HG02678 (cell line): ENCODE results near the gene MEA1.

ENCODE experiments used
- ATAC-seq: cut with Tn5 transposase; IDR thresholded peaks from one replicate; pipeline ENCODE4 v1.9.1; 2021; ENCODE audit warnings: mild to moderate bottlenecking, moderate library complexity; ENCODE audit not compliant: unreplicated experiment

MEA1 gene

GRCh38 chr6:42978487-42978838 lies 35.3 kb downstream of the MEA1 start:
- ATAC-seq = no peak

- no peak for ATAC-seq
These were observed 38.7 kb downstream of the MEA1 start for GRCh38 chr6:42974919-42975505.

- ATAC-seq = no peak
These were observed 39.8 kb downstream of the MEA1 start for GRCh38 chr6:42973926-42974325.

DNA sequence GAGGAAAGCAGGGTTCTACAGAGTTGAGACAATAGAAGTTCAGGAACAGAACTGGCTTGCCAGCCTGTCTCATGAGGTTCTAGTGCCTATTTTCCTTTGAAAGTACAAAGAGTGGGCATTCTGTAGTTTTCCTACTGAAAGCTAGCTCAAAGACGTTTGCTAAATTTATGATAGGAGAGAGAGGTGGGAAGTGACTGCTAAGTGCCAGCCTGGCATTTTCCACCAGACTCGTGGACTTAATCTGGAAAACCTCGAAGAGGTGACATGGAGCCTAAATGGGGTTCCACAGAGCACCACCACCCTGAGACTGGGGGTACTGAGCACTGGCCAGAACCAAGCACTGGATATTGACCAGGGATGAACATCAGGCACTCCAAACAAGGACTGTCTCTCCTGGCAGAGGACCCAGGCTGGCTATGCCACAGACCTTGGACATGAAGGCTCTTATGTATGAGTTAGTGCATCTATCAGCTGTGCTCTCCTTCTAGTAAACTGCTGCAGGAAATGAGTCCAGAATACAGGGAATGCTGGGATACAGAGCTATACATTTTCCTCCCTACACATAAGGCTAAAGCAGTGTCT lies 41.9 kb downstream of the MEA1 start:
- no peak for ATAC-seq

DNA sequence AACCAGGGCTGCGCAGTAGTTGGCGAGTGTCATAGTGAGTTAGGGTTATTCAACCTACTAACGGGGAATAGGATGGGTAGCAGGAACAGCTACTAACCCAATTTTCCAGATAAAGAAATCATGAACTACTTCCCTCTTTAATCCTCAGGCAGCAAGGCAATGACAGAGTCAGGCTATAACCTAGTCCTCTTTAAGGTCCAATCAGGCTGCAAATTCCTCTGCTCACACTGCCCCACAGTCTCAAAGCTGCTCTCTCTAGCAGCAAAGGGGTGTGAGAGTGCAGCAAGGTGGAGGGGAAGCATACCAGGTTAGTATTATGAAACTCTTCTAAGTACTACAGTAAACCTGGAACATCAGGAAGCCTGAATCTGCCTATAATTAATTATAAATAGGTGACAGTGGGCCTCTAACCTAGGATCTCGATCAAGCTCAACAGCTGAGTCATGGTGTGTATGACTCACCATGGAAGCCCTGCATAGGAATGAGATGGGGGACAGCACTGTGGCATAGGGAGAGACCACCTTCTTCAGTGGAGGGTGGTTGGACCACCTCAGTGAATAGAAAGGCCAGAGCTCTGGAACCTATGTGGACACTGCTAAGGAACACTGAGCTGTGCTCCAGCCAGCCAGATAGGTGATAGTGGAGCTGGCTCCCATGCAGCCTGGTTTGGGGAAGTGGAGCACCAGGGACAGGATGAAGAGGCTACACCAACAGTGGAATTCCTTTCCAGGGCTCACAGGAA lies 42.7 kb downstream of the MEA1 start:
- no peak for ATAC-seq

GRCh38 chr6:42969934-42970333 lies 43.8 kb downstream of the MEA1 start:
- ATAC-seq = no peak

GRCh38 chr6:42969431-42969830 lies 44.3 kb downstream of the MEA1 start:
- no peak for ATAC-seq

- no peak for ATAC-seq
These were observed 45.0 kb downstream of the MEA1 start for GRCh38 chr6:42968783-42969182.

DNA sequence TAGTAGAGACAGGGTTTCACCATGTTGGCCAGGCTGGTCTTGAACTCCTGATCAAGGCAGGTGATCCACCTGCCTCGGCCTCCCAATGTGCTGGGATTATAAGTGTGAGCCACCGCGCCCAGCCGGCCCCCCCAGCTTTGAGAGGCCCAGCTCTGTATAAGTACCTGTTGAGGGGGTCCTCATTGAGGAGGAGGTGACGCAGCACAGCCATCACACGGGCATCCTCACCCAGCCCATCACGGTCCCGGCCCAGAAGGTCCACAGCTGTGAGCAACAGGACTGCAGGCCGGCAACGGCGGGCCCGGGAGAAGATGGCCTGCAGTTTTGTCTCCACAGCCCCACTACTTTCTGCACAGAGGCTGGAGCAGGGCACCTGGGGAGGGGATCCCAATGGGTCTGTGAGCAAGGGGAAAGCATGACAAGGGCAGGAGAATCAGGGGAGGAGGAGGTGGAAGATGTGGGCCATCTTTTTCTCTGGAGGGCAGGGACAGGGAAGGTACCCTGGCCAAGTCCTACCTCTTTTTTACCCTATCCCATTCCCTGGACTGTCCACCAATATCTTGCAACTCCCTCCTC lies 45.5 kb downstream of the MEA1 start:
- no peak for ATAC-seq

DNA sequence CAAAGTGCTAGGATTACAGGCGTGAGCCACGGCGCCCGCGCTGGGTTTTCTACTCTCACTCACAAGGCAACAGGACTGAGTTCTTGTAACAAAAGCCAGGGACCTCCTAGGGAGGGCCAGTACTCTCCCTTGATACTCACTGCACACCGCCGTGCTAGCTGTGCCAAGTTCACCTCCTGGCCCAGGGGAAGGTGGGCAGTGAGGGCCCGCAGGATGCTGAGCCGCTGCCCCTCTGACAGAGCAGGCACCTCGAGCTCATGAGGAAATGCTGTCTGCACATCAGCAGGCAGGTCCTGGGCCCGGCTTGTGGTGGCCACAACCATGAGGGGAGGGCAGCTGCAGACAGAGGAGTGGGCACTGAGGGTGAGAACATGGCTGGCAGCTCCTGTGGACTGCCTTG lies 46.5 kb downstream of the MEA1 start:
- ATAC-seq = no peak

DNA sequence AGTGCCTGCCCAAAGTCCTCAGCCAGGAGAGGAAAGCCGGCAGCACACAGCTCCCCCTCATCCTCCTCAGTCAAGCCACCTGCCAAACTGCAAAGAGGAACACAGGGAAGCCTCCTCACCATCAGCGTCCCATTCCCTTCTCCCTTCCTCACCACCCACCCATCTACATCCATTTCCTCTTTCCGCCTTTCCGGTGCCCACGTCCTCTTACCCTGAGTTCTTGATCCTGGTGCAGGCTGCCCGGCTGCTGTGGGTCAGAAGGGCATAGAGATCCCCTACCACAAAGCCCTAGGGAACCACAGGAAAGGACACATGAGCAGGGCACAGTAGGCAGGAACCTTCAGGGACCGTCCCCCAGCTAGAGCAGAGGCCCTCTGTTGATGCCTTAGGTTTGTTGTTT lies 47.2 kb downstream of the MEA1 start:
- ATAC-seq = no peak

GRCh38 chr6:42963855-42964605 lies 49.7 kb downstream of the MEA1 start:
- ATAC-seq = no peak

DNA sequence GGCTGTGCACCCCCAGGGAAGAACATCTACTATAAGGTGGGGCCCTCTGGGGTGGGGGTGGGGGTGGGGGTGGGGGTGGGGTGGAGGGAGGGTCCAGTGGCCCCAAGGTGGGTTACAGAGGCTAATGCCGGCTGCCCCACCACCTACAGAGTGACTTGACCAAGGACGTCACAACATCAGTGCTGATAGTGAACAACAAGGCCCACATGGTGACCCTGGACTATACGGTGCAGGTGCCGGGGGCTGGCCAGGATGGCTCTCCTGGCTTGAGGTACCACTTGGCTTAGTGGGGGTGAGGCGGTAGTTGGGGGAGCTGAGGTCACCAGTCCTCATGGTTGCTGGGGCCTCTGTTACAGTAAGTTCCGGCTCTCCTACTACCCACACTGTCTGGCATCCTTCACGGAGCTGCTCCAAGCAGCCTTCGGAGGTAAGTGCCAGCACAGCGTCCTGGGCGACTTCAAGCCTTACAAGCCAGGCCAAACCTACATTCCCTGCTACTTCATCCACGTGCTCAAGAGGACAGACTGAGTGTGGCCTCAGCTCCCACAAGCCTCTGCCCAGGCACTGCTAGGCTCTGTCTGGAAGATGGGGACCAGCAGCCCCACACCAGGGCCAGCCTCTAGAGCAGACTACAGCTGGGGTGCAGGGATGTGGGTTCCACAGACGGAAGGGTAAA lies 50.4 kb downstream of the MEA1 start:
- no peak for ATAC-seq

GRCh38 chr6:42962502-42963178 lies 51.1 kb downstream of the MEA1 start:
- no peak for ATAC-seq

GRCh38 chr6:42962096-42962495 lies 51.6 kb downstream of the MEA1 start:
- ATAC-seq = no peak
